Tibial artery (tissue), 4 donors: ENCODE results near the gene SEC24D.
A peak's percentile ranks its signal among the peaks of the same experiment; 100 is the strongest.

Source experiments
- DNase-seq, 2 donors: peaks; one replicate each; pipeline ENCODE4 v3.0.0-alpha.2; 2019
- H3K27ac ChIP-seq, 2 donors: fragments of 200-600 bp; sonication (generic) in 1 of 2; 1 replicate in 1 of 2; 2 replicates in 1 of 2; pipeline ENCODE4 v1.5.1; 2018 to 2019; ENCODE audit warnings: mild to moderate bottlenecking in 1 of 2
- H3K27me3 ChIP-seq, 2 donors: fragments of 200-600 bp; sonication (generic) in 1 of 2; one replicate each; pipeline versions ENCODE4 v1.5.1 to v1.6.0; 2016 to 2019
- H3K36me3 ChIP-seq, 3 donors: fragments of 200-600 bp; sonication (generic) in 2 of 3; one replicate each; pipeline ENCODE4 v1.5.1; 2016 to 2019; ENCODE audit warnings: mild to moderate bottlenecking in 2 of 3
- H3K4me1 ChIP-seq, 4 donors: fragments of 200-600 bp; sonication (generic) in 2 of 4; 1 replicate in 3 of 4; 2 replicates in 1 of 4; pipeline ENCODE4 v1.5.1; 2016 to 2019
- H3K4me3 ChIP-seq, 2 donors: fragments of 200-600 bp; sonication (generic) in 1 of 2; 1 replicate in 1 of 2; 2 replicates in 1 of 2; pipeline ENCODE4 v1.5.1; 2018 to 2019; ENCODE audit warnings: mild to moderate bottlenecking in 2 of 2
- H3K9me3 ChIP-seq, 3 donors: fragments of 200-600 bp; sonication (generic) in 1 of 3; one replicate each; pipeline ENCODE4 v1.5.1; 2016 to 2019
- CTCF ChIP-seq, 2 experiments: fragments of 200-600 bp in 1 of 2; fragments of 450-650 bp in 1 of 2; IDR thresholded peaks; one replicate each; pipeline ENCODE4 v1.5.1; 2017 to 2019; ENCODE audit warnings: antibody characterized with exemption in 2 of 2, mild to moderate bottlenecking in 1 of 2, moderate library complexity in 1 of 2
- intact Hi-C: fragments of 100-400 bp; cut with DNase I; formaldehyde crosslinking; loops from one replicate; pipeline ENCODE4 v1.15.0; 2023; ENCODE audit warnings: low total_unique reads

SEC24D gene, protein sequence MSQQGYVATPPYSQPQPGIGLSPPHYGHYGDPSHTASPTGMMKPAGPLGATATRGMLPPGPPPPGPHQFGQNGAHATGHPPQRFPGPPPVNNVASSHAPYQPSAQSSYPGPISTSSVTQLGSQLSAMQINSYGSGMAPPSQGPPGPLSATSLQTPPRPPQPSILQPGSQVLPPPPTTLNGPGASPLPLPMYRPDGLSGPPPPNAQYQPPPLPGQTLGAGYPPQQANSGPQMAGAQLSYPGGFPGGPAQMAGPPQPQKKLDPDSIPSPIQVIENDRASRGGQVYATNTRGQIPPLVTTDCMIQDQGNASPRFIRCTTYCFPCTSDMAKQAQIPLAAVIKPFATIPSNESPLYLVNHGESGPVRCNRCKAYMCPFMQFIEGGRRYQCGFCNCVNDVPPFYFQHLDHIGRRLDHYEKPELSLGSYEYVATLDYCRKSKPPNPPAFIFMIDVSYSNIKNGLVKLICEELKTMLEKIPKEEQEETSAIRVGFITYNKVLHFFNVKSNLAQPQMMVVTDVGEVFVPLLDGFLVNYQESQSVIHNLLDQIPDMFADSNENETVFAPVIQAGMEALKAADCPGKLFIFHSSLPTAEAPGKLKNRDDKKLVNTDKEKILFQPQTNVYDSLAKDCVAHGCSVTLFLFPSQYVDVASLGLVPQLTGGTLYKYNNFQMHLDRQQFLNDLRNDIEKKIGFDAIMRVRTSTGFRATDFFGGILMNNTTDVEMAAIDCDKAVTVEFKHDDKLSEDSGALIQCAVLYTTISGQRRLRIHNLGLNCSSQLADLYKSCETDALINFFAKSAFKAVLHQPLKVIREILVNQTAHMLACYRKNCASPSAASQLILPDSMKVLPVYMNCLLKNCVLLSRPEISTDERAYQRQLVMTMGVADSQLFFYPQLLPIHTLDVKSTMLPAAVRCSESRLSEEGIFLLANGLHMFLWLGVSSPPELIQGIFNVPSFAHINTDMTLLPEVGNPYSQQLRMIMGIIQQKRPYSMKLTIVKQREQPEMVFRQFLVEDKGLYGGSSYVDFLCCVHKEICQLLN

GRCh38 chr4:118835571-118836300 is at the start of gene SEC24D:
SEC24D (minus strand) TSS chr4:118836126; CDS start chr4:118833696, 2,430 bp downstream.
- H3K4me3 ChIP-seq = peak within 1 kb of the TSS; percentile 67 to 92
- intact Hi-C loops = loop anchor here (2.0 kb wide), 1 partner anchor 55 kb away; no protein-coding TSS in a partner anchor
- peak; percentile 6 to 13 for TF ChIP-seq CTCF (IDR thresholded peaks at IDR 0.05)

DNA sequence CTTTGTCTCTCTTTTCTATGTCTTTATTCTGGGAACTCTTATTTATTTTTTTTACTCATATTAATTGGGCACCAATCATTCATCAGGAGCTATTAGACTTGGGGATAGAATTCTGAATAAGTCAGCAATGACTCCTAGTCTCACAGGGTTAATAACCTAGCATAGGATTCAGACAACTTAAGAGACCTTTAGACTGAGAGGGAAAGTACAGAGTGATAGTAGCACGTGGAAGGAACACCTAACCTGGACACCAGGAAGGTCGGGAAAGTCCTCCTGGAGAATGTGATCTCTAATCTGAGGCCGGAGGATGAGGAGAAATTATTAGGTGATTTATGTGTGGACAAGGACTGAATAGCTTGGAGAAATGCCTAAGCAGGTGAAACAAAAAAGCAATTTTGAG is 48.8 kb upstream of the SEC24D start:
- Histone ChIP-seq H3K27ac (no peak overlapping the region), H3K36me3 (no peaks in the 10 kb centered on the region), H3K4me1 (peaks cover 0 to 5% (median 0%) of the 10 kb centered on the region in 4 donors), H3K4me3 (no peak overlapping the region), H3K27me3 (no peaks in the 10 kb centered on the region), H3K9me3 (no peaks in the 10 kb centered on the region)
- intact Hi-C loops = loop anchor here (5.0 to 10.0 kb wide), 3 partner anchors 112 to 403 kb away; no protein-coding TSS in a partner anchor
- TF ChIP-seq CTCF (IDR thresholded peaks at IDR 0.05) = no peak
- no peak for DNase-seq

More at GRCh38 chr4:118835571-118836300, at the start of gene SEC24D:
- H3K4me1 ChIP-seq = peaks cover 0 to 46% (median 22%) of the 10 kb centered on the region in 4 donors
- H3K27me3 ChIP-seq = no peaks in the 10 kb centered on the region
- DNase-seq = peak; percentile 85 to 92
- H3K27ac ChIP-seq = peak within 1 kb of the TSS; percentile 91 to 95
- H3K9me3 ChIP-seq = no peaks in the 10 kb centered on the region
- H3K36me3 ChIP-seq = peaks cover 14 to 23% (median 16%) of the 10 kb centered on the region in 3 donors

DNA sequence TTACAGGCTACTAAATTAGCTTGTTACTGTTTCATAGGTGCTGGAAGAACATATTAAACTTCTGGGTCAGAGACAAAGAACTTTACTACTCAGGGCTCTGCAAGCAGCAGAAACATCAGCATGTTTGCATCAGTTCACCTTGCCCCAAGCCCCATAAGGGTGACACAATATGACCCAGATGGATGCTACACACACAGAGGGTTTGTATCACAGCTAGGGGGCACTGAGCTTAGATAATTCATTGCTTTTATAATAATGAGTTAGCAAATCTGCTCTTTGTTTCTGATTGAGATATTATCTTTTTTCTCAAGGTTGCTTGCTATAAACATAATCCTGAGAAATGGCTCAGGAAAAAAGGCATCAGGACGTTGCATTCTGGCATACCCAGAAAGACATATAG is 47.9 kb upstream of the SEC24D start:
- intact Hi-C loops = loop anchor here (10.0 kb wide), 1 partner anchor 139 kb away; no protein-coding TSS in a partner anchor
- DNase-seq = no peak
- Histone ChIP-seq H3K27me3 (no peaks in the 10 kb centered on the region), H3K27ac (no peak overlapping the region), H3K9me3 (no peaks in the 10 kb centered on the region), H3K36me3 (no peaks in the 10 kb centered on the region), H3K4me1 (peaks cover 0 to 5% (median 0%) of the 10 kb centered on the region in 4 donors), H3K4me3 (no peak overlapping the region)
- TF ChIP-seq CTCF (IDR thresholded peaks at IDR 0.05) = no peak

DNA sequence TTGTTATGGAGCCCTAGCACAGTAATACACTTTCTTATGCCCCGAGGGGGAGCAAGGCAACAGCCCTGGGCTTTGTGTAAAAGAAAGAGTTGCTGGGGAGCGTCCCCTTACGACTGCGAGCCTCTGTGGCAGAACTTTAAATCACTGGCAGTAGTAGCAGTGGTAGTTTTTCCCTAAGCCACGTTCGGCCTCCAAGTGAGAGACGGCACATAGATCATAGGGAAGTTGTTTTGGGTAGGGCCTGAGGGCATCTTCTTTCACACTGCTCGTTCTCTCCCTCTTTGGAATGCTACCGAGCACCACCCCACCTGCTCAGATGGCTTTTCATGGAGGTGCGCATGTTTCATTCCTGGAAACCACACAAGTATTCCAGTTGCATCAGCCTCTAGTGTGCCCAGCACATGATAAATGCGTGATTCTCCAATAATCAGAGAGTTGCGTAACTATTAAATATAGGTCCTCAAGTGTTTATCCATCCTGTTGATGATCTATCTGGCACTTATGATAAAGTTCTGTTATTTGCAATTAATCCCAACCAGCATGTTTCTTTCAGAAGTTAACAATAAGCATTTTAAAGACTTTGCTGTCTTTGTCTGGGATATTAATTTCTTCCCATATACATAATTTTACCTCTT is 45.7 kb upstream of the SEC24D start:
- H3K4me3 ChIP-seq = no peak overlapping the region
- H3K9me3 ChIP-seq = no peaks in the 10 kb centered on the region
- TF ChIP-seq CTCF (IDR thresholded peaks at IDR 0.05) = no peak
- intact Hi-C loops = loop anchor here (10.0 kb wide), 1 partner anchor 137 kb away; no protein-coding TSS in a partner anchor
- no peaks in the 10 kb centered on the region for H3K4me1 ChIP-seq
- no peak overlapping the region for H3K27ac ChIP-seq
- DNase-seq = no peak
- no peaks in the 10 kb centered on the region for H3K27me3 ChIP-seq
- no peaks in the 10 kb centered on the region for H3K36me3 ChIP-seq
